ENCODE results near the gene FXYD3.
A peak's percentile ranks its signal among the peaks of the same experiment; 100 is the strongest.
"Not testable (repeated sequence)": the region's sequence is repeated elsewhere in the genome, so short reads cannot be mapped to it uniquely, and the experiment has no call there.

The FXYD3 gene

GRCh38 chr19:35086455-35086854 is 29.2 kb upstream of the FXYD3 start:
- no peak for DNase-seq (ENCODE audit: low spot score)

DNA sequence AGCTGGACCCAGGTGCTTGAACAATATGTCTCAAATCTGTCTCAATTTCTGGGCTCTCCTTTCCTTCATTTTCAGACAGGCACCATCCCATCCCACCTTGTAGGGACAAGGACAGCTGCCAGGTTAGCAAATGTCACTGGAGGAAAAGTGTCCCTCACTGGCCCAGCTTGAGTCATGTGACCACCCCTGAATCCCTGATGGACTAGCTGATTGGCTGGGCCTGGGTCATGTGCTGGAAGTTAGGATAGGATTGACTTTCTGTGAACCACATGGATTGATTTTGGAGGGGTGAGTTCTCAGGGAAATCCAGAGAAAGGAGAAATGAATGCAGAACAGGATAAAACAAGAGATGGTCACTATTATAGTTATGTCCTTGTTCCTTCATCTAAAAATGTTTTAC is 28.2 kb upstream of the FXYD3 start:
- no peak for DNase-seq (ENCODE audit: low spot score)

DNA sequence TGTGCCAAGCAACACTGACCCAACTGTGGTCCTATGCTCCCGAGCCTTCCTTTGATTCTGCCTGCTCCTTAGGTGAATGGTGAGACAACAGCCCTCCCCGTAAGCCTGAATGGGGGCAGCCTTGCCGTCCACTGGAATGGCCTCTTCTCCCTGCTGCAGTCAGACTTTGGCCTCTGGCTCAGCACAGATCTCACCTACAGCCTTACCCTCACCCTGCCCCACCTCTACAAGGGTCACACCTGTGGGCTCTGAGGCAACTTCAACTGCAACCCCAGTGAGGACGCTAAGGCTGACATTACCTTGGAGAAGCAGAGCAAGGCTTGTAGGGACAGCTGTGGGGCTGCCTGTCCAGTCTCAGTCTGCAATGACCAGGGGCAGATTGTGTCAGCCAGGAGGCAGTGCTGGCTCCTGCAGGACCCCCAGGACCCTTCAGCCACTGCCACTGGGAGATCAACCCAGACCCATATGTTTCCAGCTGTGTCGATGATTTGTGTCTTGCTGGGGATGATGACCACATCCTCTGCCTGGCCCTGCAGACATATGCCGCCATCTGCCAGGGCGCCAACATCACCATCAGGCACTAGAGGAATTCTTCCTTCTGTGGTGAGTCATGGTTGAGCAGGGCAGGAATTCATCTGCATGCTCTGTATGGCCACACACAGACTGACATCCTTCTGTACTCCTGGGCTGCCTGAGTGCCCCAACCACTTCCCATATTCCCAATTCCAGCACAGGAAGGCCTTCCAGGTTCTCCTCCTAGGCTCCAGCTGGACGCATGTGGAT is 27.3 kb upstream of the FXYD3 start:
- peak; percentile 95 for DNase-seq (ENCODE audit: low spot score)

DNA sequence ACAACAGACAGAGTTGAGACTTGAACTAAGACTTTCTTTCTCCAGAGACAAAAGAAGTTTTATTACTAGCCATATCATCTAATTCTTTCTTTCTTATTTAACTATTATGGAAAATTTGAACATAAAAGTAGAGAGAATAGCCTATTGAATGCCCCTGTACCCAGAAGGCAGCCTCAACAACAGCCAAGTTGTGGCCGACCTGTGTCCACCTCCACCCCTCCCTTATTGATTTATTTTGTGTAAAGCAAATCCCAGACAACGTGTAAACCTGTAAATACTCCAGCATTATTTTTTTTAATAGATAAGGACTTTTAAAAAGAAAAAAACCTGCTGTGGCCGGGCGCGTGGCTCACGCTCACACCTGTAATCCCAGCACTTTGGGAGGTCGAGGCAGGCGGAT is 26.1 kb upstream of the FXYD3 start:
- DNase-seq (ENCODE audit: low spot score): no peak

- no peak for DNase-seq (ENCODE audit: low spot score)
These were observed 25.5 kb upstream of the FXYD3 start for GRCh38 chr19:35090160-35090505.

- peak; percentile 84 for DNase-seq (ENCODE audit: low spot score)
These were observed 25.0 kb upstream of the FXYD3 start for GRCh38 chr19:35090506-35091214.

- no peak for DNase-seq (ENCODE audit: low spot score)
These were observed 22.2 kb upstream of the FXYD3 start for GRCh38 chr19:35093430-35093829.

DNA sequence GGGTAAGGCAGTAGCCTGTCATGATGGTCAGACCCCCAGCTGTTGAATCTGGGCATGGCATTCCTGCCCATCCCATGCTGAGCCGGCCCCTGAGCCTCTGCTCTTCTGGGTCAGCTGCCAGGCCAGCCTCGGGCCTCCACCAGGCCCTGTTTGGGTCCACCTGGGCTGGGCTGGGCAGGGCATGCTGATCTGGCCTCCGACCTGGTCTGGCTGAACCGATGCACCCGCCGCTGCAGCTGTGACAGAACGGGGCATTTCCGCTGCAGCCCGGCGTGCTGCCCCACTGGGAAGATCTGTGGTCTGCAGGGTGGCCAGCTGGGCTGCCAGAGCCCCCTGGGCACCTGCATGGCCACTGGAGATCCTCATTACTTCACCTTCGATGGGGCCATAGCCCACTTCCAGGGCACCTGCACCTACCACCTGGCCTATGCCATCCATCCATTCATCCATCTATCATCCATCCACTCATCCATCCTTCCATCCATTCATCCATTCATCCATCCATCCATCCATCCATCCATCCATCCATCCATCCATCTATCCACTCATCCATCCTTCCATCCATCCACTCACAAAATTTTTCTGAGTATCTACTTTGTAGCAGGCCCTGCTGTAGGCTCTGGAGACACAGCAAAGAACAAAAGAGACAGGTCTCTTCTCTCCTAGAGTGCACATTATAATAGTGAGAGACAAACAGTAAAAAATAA is 21.5 kb upstream of the FXYD3 start:
- no peak for DNase-seq (ENCODE audit: low spot score)

DNA sequence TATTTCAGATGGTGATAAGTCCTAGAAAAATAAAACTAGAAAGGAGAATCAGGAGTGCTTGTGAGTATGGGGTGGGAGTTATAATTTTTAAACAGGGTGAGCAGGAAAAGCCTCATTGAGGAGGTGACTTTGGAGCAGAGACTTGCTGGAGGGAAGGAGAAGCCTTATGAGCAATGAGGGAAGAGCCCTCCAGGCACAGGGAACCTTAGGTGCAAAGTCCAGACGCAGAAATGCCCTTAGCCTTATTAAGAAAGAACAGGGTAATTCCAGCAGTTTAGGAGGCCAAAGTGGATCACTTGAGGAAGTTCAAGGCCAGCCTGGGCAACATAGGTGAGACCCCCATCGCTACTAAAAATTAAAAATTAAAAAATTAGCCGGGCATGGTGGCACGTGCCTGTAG is 21.0 kb upstream of the FXYD3 start:
- no peak for DNase-seq (ENCODE audit: low spot score)

- no peak for DNase-seq (ENCODE audit: low spot score)
These were observed 19.8 kb upstream of the FXYD3 start for GRCh38 chr19:35095667-35096368.

- DNase-seq (ENCODE audit: low spot score): peak; percentile 32
These were observed 17.1 kb upstream of the FXYD3 start for GRCh38 chr19:35098413-35099049.

DNA sequence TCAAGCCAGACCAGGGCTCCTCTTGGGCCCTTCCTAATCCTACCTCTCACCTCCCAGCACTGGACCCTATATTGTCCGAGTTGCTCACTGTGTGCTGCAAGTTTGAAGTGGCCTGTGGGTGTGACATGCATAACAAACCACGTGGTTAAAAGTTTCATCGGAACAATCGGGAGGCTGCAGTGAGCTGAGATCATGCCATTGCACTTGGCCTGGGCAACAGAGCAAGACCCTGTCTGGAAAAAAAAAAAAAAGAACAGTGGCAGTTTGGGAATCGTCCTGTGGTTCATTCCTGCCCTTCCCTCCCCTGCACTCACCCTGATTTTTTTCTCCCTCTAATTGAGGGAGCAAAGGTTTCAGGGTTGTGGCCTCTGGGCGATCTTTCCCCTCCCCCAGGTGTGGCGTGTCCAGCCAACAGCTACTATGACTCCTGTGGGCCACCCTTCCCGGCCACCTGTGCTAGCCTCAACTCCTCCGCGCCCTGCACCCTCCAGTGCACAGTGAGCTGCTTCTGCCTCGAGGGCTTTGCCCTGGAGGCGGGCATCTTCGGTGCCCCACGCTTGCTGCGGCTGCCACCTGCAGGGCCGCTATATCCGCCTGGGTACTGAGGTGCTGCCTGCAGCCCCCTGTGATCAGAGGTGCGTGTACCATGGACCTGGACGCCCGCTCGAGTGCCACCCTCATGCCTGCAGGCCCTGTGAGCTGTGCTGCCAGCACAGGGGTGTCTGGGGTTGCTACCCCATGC is 16.3 kb upstream of the FXYD3 start:
- DNase-seq (ENCODE audit: low spot score): no peak

DNA sequence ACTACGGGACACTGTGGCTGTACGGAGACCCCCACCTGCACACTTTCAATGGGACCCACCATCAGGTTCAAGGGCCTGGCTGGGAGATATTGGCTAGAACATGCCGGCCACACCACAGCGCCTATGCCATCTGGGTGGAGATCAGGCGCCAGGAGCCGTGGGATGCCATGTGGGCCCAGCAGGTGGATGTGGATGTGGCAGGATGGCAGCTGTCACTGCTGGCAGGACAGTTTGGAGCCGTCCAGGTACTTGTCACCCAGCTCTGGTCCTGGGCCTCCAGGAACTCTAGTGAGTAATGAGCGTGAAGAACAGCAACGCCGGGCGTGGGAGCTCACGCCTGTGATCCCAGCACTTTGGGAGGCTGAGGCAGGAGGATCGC is 15.7 kb upstream of the FXYD3 start:
- no peak for DNase-seq (ENCODE audit: low spot score)

DNA sequence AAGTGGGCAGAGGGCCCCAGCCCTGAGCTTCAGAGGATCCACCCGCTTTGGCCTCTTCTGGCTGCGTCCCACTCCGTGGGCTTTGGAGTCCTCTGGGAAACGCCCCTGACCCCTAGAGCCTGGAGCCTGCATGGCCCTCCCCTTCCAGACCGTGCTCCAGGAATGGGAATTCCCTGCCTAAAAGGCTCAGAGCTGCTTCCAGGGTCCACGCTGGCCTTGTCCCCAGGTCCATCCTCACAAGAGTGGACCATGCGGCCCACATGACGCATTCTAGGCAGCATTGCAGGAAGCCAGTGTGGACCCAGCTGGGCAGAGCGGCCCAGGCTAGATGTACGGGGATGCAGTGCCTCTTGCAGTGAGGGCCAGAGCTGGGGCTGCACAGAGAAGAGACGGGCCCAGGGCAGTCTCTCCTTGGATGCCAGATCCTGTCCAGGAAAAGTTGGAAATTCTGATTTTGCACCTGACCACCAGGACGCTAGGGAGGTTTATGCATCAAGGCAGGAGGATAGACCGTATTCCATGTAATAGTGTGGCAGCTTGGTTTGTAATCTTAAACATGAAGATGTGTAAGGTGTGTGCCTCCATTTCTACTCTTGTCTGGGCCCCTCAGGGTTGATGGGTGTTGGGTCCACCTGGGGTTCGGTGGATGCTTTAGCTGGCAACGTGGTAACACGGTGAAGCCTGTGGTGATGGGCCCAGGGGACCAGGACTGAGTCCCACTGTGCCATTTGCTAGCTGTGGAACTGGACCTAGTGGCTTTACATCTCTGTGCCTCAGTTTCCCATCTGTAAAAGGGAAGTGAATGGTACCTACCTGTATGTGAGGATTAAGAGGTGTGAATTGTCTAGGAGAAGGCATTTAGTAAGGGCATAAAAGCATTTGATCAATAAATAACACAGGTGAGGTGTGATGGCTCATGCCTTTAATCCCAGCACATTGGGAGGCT is 14.8 kb upstream of the FXYD3 start:
- no peak for DNase-seq (ENCODE audit: low spot score)

DNA sequence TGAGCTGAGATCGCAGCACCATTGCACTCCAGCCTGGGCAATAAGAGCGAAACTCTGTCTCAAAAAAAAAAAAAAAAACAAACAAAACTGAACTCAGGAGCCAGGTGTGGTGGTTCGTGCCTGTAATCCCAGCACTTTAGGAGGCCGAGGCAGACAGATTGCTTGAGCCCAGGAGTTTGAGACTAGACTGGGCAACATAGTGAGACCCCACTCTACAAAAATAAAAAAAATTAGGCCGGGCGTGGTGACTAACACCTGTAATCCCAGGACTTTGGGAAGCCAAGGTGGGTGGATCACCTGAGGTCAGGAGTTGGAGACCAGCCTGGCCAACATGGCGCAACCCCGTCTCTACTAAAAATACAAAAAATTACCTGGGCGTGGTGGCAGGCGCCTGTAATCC is 13.7 kb upstream of the FXYD3 start:
- DNase-seq (ENCODE audit: low spot score): not testable (repeated sequence)

- DNase-seq (ENCODE audit: low spot score): not testable (repeated sequence)
These were observed 12.0 kb upstream of the FXYD3 start for GRCh38 chr19:35103614-35104013.

GRCh38 chr19:35104361-35104760 is 11.3 kb upstream of the FXYD3 start:
- DNase-seq (ENCODE audit: low spot score): no peak

GRCh38 chr19:35105047-35105410 is 10.6 kb upstream of the FXYD3 start:
- no peak for DNase-seq (ENCODE audit: low spot score)

DNA sequence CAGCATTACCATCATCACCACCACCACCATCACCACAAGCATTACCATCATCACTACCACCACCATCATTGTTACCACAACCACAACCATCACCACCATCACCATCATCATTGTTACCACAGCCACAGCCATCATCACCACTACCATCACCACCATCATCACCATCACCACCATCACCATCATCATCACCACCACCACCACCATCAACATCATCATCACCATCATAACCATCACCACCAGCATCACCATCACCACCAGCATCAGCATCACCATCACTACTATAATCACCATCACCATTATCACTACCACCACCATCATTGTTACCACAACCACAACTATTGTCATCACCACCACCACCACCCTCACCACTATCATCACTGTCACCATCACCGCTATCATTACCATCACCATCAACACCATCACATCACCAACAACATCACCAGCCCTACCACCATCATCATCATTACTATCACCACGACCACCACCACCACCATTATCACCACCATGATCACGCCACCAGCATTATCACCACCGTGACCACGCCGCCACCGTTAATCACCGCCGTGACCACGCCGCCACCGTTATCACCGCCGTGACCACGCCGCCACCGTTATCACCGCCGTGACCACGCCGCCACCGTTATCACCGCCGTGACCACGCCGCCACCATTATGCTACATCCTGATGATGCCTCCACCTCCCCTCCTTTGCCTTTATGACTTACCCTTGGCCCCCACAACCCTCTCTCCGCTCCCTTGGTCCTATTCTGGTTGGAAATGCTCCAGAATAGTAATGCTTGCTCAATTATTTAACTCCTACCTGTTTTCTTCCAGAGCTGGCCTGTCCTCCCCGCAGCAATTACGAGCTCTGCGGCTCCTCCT is 10.0 kb upstream of the FXYD3 start:
- no peak for DNase-seq (ENCODE audit: low spot score)

DNA sequence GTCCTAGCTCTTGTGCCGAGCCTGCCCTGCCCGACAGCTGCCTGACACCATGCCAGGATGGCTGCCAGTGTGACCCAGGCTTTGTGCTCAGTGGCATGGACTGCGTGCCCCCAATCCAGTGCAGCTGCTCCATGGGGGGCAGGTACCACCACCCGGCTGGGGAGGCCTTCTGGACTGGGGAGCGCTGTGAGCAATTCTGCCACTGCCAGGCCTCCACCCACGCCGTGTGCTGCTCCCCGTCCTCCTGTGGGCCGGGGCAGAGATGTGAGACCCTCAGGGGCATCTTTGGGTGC is 9.4 kb upstream of the FXYD3 start:
- DNase-seq (ENCODE audit: low spot score): no peak
